Spleen (tissue), 7 donors: ENCODE data around the gene RASA3.

Experiments
- CTCF ChIP-seq, 11 experiments: fragments of 200-600 bp in 7 of 11; fragments of 450-650 bp in 4 of 11; sonication (generic) in 4 of 11; IDR thresholded peaks in 8 of 11; conservative IDR thresholded peaks in 3 of 11; 1 replicate in 7 of 11; 2 replicates in 4 of 11; pipeline versions ENCODE4 v1.4.0 to v1.8.0; 2016 to 2021; ENCODE audit warnings: antibody characterized with exemption in 11 of 11, inconsistent platforms in 4 of 11, mild to moderate bottlenecking in 1 of 11
- POLR2A ChIP-seq, 3 donors: fragments of 450-650 bp; IDR thresholded peaks; one replicate each; pipeline ENCODE4 v1.5.1; 2017; ENCODE audit warnings: antibody characterized with exemption in 3 of 3, mild to moderate bottlenecking in 1 of 3
- POLR2AphosphoS5 ChIP-seq, 3 donors: sonication (generic); formaldehyde crosslinking; IDR thresholded peaks; one replicate each; pipeline ENCODE4 v1.5.1; 2017; ENCODE audit warnings: antibody characterized with exemption in 3 of 3
- donor health status: DM: no; HTN: no; CAD: no; lungs with moderate emphysema.
- donor health status: DM: no; HTN: no; CAD: no.
- donor health status: DM: no; HTN: no; CAD: no.

- TF ChIP-seq POLR2A (IDR thresholded peaks at IDR 0.05) (no peak), CTCF (IDR thresholded peaks at IDR 0.05 in 8 of 11, conservative IDR thresholded peaks at IDR 0.05 in 3 of 11) (no peak), POLR2AphosphoS5 (IDR thresholded peaks at IDR 0.05) (no peak)
Measured at GRCh38 chr13:114108141-114108761, 24.2 kb downstream of the RASA3 start.
